Measurements from ENCODE around the gene HNRNPM.
"Not testable (repeated sequence)": the region's sequence is repeated elsewhere in the genome, so short reads cannot be mapped to it uniquely, and the experiment has no call there.

The HNRNPM gene

GRCh38 chr19:8425331-8425730 is 19.4 kb upstream of the HNRNPM start:
- DNase-seq, result not testable (repeated sequence)

GRCh38 chr19:8426283-8426682 is 18.5 kb upstream of the HNRNPM start:
- DNase-seq, result no peak

GRCh38 chr19:8429044-8429443 is 15.7 kb upstream of the HNRNPM start:
- no peak for DNase-seq

GRCh38 chr19:8429826-8430225 is 14.9 kb upstream of the HNRNPM start:
- no peak for DNase-seq

GRCh38 chr19:8430650-8431049 is 14.1 kb upstream of the HNRNPM start:
- no peak for DNase-seq

- no peak for DNase-seq
These were observed 6.5 kb upstream of the HNRNPM start for GRCh38 chr19:8438236-8438635.

- DNase-seq, result no peak
These were observed 2.8 kb upstream of the HNRNPM start for GRCh38 chr19:8441725-8442544.

GRCh38 chr19:8444140-8444676 is 567 bp upstream of the HNRNPM start:
- DNase-seq, result not testable (repeated sequence)

- DNase-seq, result peak; percentile 40
These were observed 770 bp downstream of the HNRNPM start for GRCh38 chr19:8445488-8446001.

- DNase-seq, result no peak
These were observed 1.4 kb downstream of the HNRNPM start for GRCh38 chr19:8446061-8446709.

- no peak for DNase-seq
These were observed 5.1 kb downstream of the HNRNPM start for GRCh38 chr19:8449830-8450229.

GRCh38 chr19:8451377-8451776 is 6.6 kb downstream of the HNRNPM start:
- no peak for DNase-seq

GRCh38 chr19:8451885-8452284 is 7.1 kb downstream of the HNRNPM start:
- no peak for DNase-seq

- no peak for DNase-seq
These were observed 7.8 kb downstream of the HNRNPM start for GRCh38 chr19:8452446-8453123.

- DNase-seq, result no peak
These were observed 8.8 kb downstream of the HNRNPM start for GRCh38 chr19:8453616-8454015.

- DNase-seq, result no peak
These were observed 9.4 kb downstream of the HNRNPM start for GRCh38 chr19:8454218-8454617.

GRCh38 chr19:8455018-8455417 is 10.2 kb downstream of the HNRNPM start:
- DNase-seq, result no peak

GRCh38 chr19:8456064-8456463 is 11.3 kb downstream of the HNRNPM start:
- DNase-seq, result no peak

GRCh38 chr19:8457209-8457608 is 12.4 kb downstream of the HNRNPM start:
- no peak for DNase-seq

- peak; percentile 48 for DNase-seq
These were observed 13.1 kb downstream of the HNRNPM start for GRCh38 chr19:8457827-8458226.

GRCh38 chr19:8458380-8458779 is 13.6 kb downstream of the HNRNPM start:
- DNase-seq, result no peak

- DNase-seq, result no peak
These were observed 14.3 kb downstream of the HNRNPM start for GRCh38 chr19:8459095-8459494.

- no peak for DNase-seq
These were observed 14.9 kb downstream of the HNRNPM start for GRCh38 chr19:8459520-8460270.

Measured in activated CD4-positive, alpha-beta T cell treated with anti-CD3 and anti-CD28 coated beads, Interleukin-2, amount 50 U/mL, for 16 hours (primary cell).